Peyer's patch (tissue), 4 donors: ENCODE data around the gene BRD2. TPM values are rescaled to one million over a fixed set of nuclear protein-coding genes. Genes with fewer than 3 reads are reported as not detected.
A peak's percentile ranks its signal among the peaks of the same experiment; 100 is the strongest.

Experiments used
- DNase-seq, 3 donors: peaks; one replicate each; pipeline ENCODE4 v3.0.0-alpha.2; 2017 to 2019
- H3K27ac ChIP-seq, 4 donors: fragments of 200-600 bp; sonication (generic); one replicate each; pipeline ENCODE4 v1.5.1; 2016 to 2019
- H3K27me3 ChIP-seq, 2 donors: fragments of 200-600 bp; sonication (generic); one replicate each; pipeline ENCODE4 v1.5.1; 2019
- H3K36me3 ChIP-seq, 3 donors: fragments of 200-600 bp; sonication (generic); one replicate each; pipeline ENCODE4 v1.5.1; 2016 to 2019
- H3K4me1 ChIP-seq, 4 donors: fragments of 200-600 bp; sonication (generic); one replicate each; pipeline ENCODE4 v1.5.1; 2016 to 2019
- H3K4me3 ChIP-seq, 4 donors: fragments of 200-600 bp; sonication (generic); 1 replicate in 3 of 4; 2 replicates in 1 of 4; pipeline ENCODE4 v1.5.1; 2016 to 2019; ENCODE audit warnings: mild to moderate bottlenecking in 1 of 4
- H3K9me3 ChIP-seq, 4 donors: fragments of 200-600 bp; sonication (generic); one replicate each; pipeline ENCODE4 v1.5.1; 2016 to 2019; ENCODE audit warnings: mild to moderate bottlenecking in 1 of 4
- CTCF ChIP-seq, 6 experiments: fragments of 450-650 bp in 4 of 6; fragments of 200-600 bp in 2 of 6; sonication (generic) in 1 of 6; IDR thresholded peaks; one replicate each; pipeline ENCODE4 v1.5.1; 2017 to 2019; ENCODE audit warnings: antibody characterized with exemption in 6 of 6, mild to moderate bottlenecking in 3 of 6, moderate library complexity in 1 of 6
- POLR2A ChIP-seq, 2 donors: fragments of 450-650 bp; IDR thresholded peaks; one replicate each; pipeline ENCODE4 v1.5.1; 2017; ENCODE audit warnings: antibody characterized with exemption in 2 of 2, mild to moderate bottlenecking in 2 of 2, moderate library complexity in 2 of 2
- total RNA-seq, 4 donors: library from RNA; depleted of rRNA; stranded (reverse); fragments of >200 nt; gene quantifications; one replicate each; pipeline ENCODE4 v1.1.0, GENCODE V29; 2016

Gene BRD2
- total RNA-seq, 4 donors from 2014 or later: 146 to 525 (median 205) TPM

GRCh38 chr6:32960563-32960962 is 7.8 kb upstream of the BRD2 start:
- DNase-seq: no peak
- no peak overlapping the region for H3K27ac ChIP-seq

GRCh38 chr6:32962213-32962826 is 6.1 kb upstream of the BRD2 start:
- H3K9me3 ChIP-seq: no peaks in the 10 kb centered on the region
- H3K36me3 ChIP-seq: no peaks in the 10 kb centered on the region
- peaks cover 0 to 26% (median 3%) of the 10 kb centered on the region in 4 donors for H3K4me1 ChIP-seq
- H3K27ac ChIP-seq: no peak overlapping the region
- no peaks in the 10 kb centered on the region for H3K27me3 ChIP-seq
- no peak overlapping the region for H3K4me3 ChIP-seq
- DNase-seq: no peak
- TF ChIP-seq CTCF (IDR thresholded peaks at IDR 0.05): no peak
- no peak for TF ChIP-seq POLR2A (IDR thresholded peaks at IDR 0.05)

More at GRCh38 chr6:32960563-32960962, 7.8 kb upstream of the BRD2 start:
- Histone ChIP-seq H3K9me3 (no peaks in the 10 kb centered on the region), H3K4me3 (no peak overlapping the region), H3K27me3 (no peaks in the 10 kb centered on the region), H3K4me1 (peaks cover 0 to 9% (median 0%) of the 10 kb centered on the region in 4 donors), H3K36me3 (no peaks in the 10 kb centered on the region)
- TF ChIP-seq POLR2A (IDR thresholded peaks at IDR 0.05) (no peak), CTCF (IDR thresholded peaks at IDR 0.05) (no peak)

- TF ChIP-seq CTCF (IDR thresholded peaks at IDR 0.05) (no peak), POLR2A (IDR thresholded peaks at IDR 0.05) (no peak)
- no peak for DNase-seq
- Histone ChIP-seq H3K4me1 (peaks cover 0 to 28% (median 3%) of the 10 kb centered on the region in 4 donors), H3K36me3 (no peaks in the 10 kb centered on the region), H3K4me3 (no peak overlapping the region), H3K27ac (no peak overlapping the region), H3K9me3 (no peaks in the 10 kb centered on the region), H3K27me3 (no peaks in the 10 kb centered on the region)
Measured at GRCh38 chr6:32963866-32964265, 4.5 kb upstream of the BRD2 start.

GRCh38 chr6:32964776-32965175 is 3.6 kb upstream of the BRD2 start:
- Histone ChIP-seq H3K9me3 (no peaks in the 10 kb centered on the region), H3K36me3 (no peaks in the 10 kb centered on the region), H3K27ac (no peak overlapping the region), H3K4me1 (peaks cover 0 to 28% (median 3%) of the 10 kb centered on the region in 4 donors), H3K27me3 (no peaks in the 10 kb centered on the region), H3K4me3 (no peak overlapping the region)
- no peak for DNase-seq
- TF ChIP-seq CTCF (IDR thresholded peaks at IDR 0.05) (no peak), POLR2A (IDR thresholded peaks at IDR 0.05) (no peak)

- no peaks in the 10 kb centered on the region for H3K27me3 ChIP-seq
- peak overlapping the region; percentile 96 to 100 (median 100) for H3K27ac ChIP-seq
- H3K9me3 ChIP-seq: no peaks in the 10 kb centered on the region
- DNase-seq: peak in 1 of 3 donors; percentile 65
- H3K4me3 ChIP-seq: peak overlapping the region; percentile 74 to 95 (median 79)
- TF ChIP-seq POLR2A (IDR thresholded peaks at IDR 0.05): no peak
- TF ChIP-seq CTCF (IDR thresholded peaks at IDR 0.05): peak; percentile 31 to 60 (median 48)
- peaks cover 0 to 3% (median 0%) of the 10 kb centered on the region in 3 donors for H3K36me3 ChIP-seq
- H3K4me1 ChIP-seq: peaks cover 0 to 28% (median 3%) of the 10 kb centered on the region in 4 donors
Measured at GRCh38 chr6:32967151-32968091, 973 bp upstream of the BRD2 start.
